ENCODE measurements around the gene CCL16.

Gene CCL16

DNA sequence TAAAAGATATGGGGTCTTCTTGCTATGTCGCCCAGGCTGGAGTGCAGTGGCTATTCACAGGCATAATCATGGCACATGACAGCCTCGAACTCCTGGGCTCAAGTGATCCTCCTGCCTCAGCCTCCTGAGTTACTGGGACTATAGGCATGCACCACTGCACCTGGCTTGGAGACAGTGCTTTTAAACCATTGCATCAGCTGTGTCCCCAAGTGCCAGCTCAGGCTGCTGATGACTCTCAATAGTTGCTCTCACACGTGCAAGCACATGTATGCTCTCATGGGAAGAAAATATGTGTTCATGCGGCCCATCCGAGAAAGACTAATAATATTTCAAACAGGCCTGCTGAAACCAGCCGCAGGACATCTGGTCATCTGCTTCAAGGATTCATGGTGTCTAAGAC lies 8.8 kb downstream of the CCL16 start:
- H3K9me3 ChIP-seq (ENCODE audit: insufficient read depth, low read length, severe bottlenecking): no peaks in the 10 kb centered on the region
- H3K4me2 ChIP-seq (ENCODE audit: insufficient read depth, low read length): no peak overlapping the region
- H3K9ac ChIP-seq (ENCODE audit: low read depth, low read length): no peak overlapping the region
- no peaks in the 10 kb centered on the region; the same call in 1 of the 2 replicates for H3K4me1 ChIP-seq (ENCODE audit: insufficient read depth, low read length)
- H2AFZ ChIP-seq (ENCODE audit: low read depth, low read length): no peak overlapping the region
- H3K27me3 ChIP-seq (ENCODE audit: insufficient read depth, low read length, poor library complexity): no peaks in the 10 kb centered on the region
- H4K20me1 ChIP-seq (ENCODE audit: insufficient read depth, low read length): no peaks in the 10 kb centered on the region
- TF ChIP-seq, protein P1, sequence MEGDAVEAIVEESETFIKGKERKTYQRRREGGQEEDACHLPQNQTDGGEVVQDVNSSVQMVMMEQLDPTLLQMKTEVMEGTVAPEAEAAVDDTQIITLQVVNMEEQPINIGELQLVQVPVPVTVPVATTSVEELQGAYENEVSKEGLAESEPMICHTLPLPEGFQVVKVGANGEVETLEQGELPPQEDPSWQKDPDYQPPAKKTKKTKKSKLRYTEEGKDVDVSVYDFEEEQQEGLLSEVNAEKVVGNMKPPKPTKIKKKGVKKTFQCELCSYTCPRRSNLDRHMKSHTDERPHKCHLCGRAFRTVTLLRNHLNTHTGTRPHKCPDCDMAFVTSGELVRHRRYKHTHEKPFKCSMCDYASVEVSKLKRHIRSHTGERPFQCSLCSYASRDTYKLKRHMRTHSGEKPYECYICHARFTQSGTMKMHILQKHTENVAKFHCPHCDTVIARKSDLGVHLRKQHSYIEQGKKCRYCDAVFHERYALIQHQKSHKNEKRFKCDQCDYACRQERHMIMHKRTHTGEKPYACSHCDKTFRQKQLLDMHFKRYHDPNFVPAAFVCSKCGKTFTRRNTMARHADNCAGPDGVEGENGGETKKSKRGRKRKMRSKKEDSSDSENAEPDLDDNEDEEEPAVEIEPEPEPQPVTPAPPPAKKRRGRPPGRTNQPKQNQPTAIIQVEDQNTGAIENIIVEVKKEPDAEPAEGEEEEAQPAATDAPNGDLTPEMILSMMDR (IDR thresholded peaks at IDR 0.05; ENCODE audit: borderline replicate concordance, extremely low read depth, low read length, poor library complexity, severe bottlenecking): no peak
- no peak for TF ChIP-seq EZH2 (IDR thresholded peaks at IDR 0.05; ENCODE audit: borderline replicate concordance, low read depth, low read length, severe bottlenecking)
- ATAC-seq (ENCODE audit: insufficient read depth, low read depth) (no peak), DNase-seq (no peak)
- H3K79me2 ChIP-seq (ENCODE audit: insufficient read depth, low read length): no peaks in the 10 kb centered on the region
- no peaks in the 10 kb centered on the region for H3K36me3 ChIP-seq (ENCODE audit: insufficient read depth, low read length)
- H3K4me3 ChIP-seq (ENCODE audit: low read depth in 1 of 2, low read length in 2 of 2): no peak overlapping the region
- no peak overlapping the region for H3K27ac ChIP-seq (ENCODE audit: low read length)

DNA sequence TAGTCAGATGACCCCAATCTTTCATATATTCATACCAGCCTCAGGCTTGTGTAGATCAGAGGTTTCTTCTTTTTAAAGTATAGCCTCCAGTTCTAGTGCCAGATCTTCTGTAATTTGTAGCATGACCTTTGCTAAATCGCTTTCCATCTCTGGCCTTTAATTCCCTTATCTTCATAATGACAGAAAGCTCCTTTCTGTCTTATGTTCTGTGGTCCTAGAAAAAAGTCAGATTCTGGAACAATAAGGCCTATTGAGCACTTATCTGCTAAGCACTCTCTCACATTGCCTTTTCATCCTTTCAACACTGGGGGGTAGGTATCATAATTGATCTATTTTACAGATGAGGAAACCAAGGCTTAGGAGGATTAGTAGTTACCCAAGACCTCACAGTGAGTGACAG lies 9.2 kb downstream of the CCL16 start:
- Histone ChIP-seq H3K9me3 (ENCODE audit: insufficient read depth, low read length, severe bottlenecking) (no peaks in the 10 kb centered on the region), H3K27ac (ENCODE audit: low read length) (no peak overlapping the region), H3K4me3 (ENCODE audit: low read depth in 1 of 2, low read length in 2 of 2) (no peak overlapping the region), H2AFZ (ENCODE audit: low read depth, low read length) (no peak overlapping the region), H4K20me1 (ENCODE audit: insufficient read depth, low read length) (no peaks in the 10 kb centered on the region), H3K4me1 (ENCODE audit: insufficient read depth, low read length) (no peaks in the 10 kb centered on the region; the same call in 1 of the 2 replicates), H3K79me2 (ENCODE audit: insufficient read depth, low read length) (no peaks in the 10 kb centered on the region), H3K9ac (ENCODE audit: low read depth, low read length) (no peak overlapping the region), H3K4me2 (ENCODE audit: insufficient read depth, low read length) (no peak overlapping the region), H3K27me3 (ENCODE audit: insufficient read depth, low read length, poor library complexity) (no peaks in the 10 kb centered on the region), H3K36me3 (ENCODE audit: insufficient read depth, low read length) (no peaks in the 10 kb centered on the region)
- TF ChIP-seq EZH2 (IDR thresholded peaks at IDR 0.05; ENCODE audit: borderline replicate concordance, low read depth, low read length, severe bottlenecking): no peak
- TF ChIP-seq, protein P1 (IDR thresholded peaks at IDR 0.05; ENCODE audit: borderline replicate concordance, extremely low read depth, low read length, poor library complexity, severe bottlenecking): no peak
- ATAC-seq (ENCODE audit: insufficient read depth, low read depth) (no peak), DNase-seq (no peak)

DNA sequence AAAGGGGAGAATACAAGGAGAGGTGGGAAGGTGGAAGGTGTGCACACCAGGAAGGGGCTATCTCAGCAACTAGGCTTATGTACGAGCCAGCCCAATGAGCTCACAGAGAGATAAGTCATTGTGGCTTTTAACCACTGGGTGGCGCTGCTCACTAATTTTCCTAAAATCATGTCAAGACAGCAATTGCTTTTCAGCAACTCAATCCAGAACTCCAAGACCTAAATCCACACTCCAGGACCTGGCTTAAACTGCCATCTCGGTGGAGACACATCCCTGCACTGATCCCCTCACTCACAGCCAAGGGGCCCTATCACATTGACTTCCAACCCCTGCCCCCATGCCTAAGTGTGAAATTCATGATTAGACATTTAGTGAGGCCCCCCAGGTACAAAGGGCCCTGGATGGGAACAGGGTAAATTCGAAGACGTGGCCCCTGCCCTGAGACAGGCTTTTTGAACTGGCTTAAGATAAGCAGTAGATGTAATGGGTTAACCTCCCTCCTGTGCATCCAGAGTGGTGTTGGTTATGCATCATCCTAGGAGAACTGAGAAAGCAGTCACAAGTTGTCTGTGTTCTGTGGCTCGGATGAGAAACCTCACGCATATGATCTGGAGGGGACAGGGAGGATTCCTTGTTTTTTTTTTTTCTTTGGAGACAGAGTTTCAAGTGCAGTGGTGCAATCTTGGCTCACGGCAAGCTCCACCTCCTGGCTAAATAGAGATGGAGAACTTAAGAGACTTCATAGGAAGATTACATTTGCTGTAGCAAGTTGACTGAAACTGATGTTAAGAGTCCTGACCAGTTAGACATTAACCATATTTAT lies 11.5 kb downstream of the CCL16 start:
- DNase-seq (peak; percentile 75), ATAC-seq (ENCODE audit: insufficient read depth, low read depth) (peak; percentile 78)
- Histone ChIP-seq H3K36me3 (ENCODE audit: insufficient read depth, low read length) (no peaks in the 10 kb centered on the region), H3K79me2 (ENCODE audit: insufficient read depth, low read length) (no peaks in the 10 kb centered on the region), H3K27me3 (ENCODE audit: insufficient read depth, low read length, poor library complexity) (no peaks in the 10 kb centered on the region), H4K20me1 (ENCODE audit: insufficient read depth, low read length) (no peaks in the 10 kb centered on the region), H3K4me1 (ENCODE audit: insufficient read depth, low read length) (no peaks in the 10 kb centered on the region; the same call in 1 of the 2 replicates), H3K9ac (ENCODE audit: low read depth, low read length) (no peak overlapping the region), H3K4me3 (ENCODE audit: low read depth in 1 of 2, low read length in 2 of 2) (no peak overlapping the region), H3K9me3 (ENCODE audit: insufficient read depth, low read length, severe bottlenecking) (no peaks in the 10 kb centered on the region), H3K27ac (ENCODE audit: low read length) (no peak overlapping the region), H2AFZ (ENCODE audit: low read depth, low read length) (no peak overlapping the region), H3K4me2 (ENCODE audit: insufficient read depth, low read length) (no peak overlapping the region)
- TF ChIP-seq, protein P1 (IDR thresholded peaks at IDR 0.05; ENCODE audit: borderline replicate concordance, extremely low read depth, low read length, poor library complexity, severe bottlenecking): peak; percentile 93
- TF ChIP-seq EZH2 (IDR thresholded peaks at IDR 0.05; ENCODE audit: borderline replicate concordance, low read depth, low read length, severe bottlenecking): no peak

Measured in DND-41 (cell line).